Neural progenitor cell (in vitro differentiated cells): ENCODE results near the gene TUBAL3. TPM values are rescaled to one million over a fixed set of nuclear protein-coding genes. Genes with fewer than 3 reads are reported as not detected.

Source experiments
- DNase-seq: peaks from one replicate; pipeline ENCODE4 v3.0.0-alpha.2; 2016; ENCODE audit warnings: low spot score
- H2AFZ ChIP-seq: fragments of 200-600 bp; sonication (generic); replicated peaks from 2 replicates; pipeline ENCODE4 v1.6.1; 2016; ENCODE audit warnings: antibody characterized with exemption
- H3F3A ChIP-seq: fragments of 200-600 bp; sonication (generic); 2 replicates; pipeline ENCODE4 v1.6.1; 2016; ENCODE audit warnings: antibody characterized with exemption, low read depth
- H3K27ac ChIP-seq: fragments of 200-600 bp; sonication (generic); 2 replicates; pipeline ENCODE4 v1.5.1; 2016; ENCODE audit warnings: mild to moderate bottlenecking
- H3K27me3 ChIP-seq: fragments of 200-600 bp; sonication (generic); 2 replicates; pipeline ENCODE4 v1.6.1; 2016; ENCODE audit warnings: mild to moderate bottlenecking, moderate library complexity
- H3K36me3 ChIP-seq: fragments of 200-600 bp; sonication (generic); 2 replicates; pipeline ENCODE4 v1.5.1; 2016
- H3K4me1 ChIP-seq: fragments of 200-600 bp; sonication (generic); 2 replicates; pipeline ENCODE4 v1.6.1; 2016; ENCODE audit warnings: mixed run types
- H3K4me2 ChIP-seq: fragments of 200-600 bp; sonication (generic); 2 replicates; pipeline ENCODE4 v1.6.1; 2016
- H3K4me3 ChIP-seq: fragments of 200-600 bp; sonication (generic); 2 replicates; pipeline ENCODE4 v1.5.1; 2016
- H3K79me2 ChIP-seq: fragments of 200-600 bp; sonication (generic); 2 replicates; pipeline ENCODE4 v1.6.1; 2016; ENCODE audit warnings: low read depth
- H3K9ac ChIP-seq: fragments of 200-600 bp; sonication (generic); 2 replicates; pipeline ENCODE4 v1.6.1; 2016
- H3K9me3 ChIP-seq: fragments of 200-600 bp; sonication (generic); 2 replicates; pipeline ENCODE4 v1.5.1; 2016; ENCODE audit warnings: low read depth
- H4K20me1 ChIP-seq: fragments of 200-600 bp; sonication (generic); 2 replicates; pipeline ENCODE4 v1.6.1; 2016; ENCODE audit warnings: low read depth
- H3K27ac Mint-ChIP-seq: 3 replicates; pipeline ENCODE4 v1.8.0; 2021; ENCODE audit warnings: mixed read lengths
- H3K27me3 Mint-ChIP-seq: 2 replicates; pipeline ENCODE4 v1.8.0; 2022; ENCODE audit warnings: low read depth, mild to moderate bottlenecking, inconsistent platforms, moderate library complexity, mixed read lengths; ENCODE audit not compliant: insufficient read depth
- H3K36me3 Mint-ChIP-seq: 3 replicates; pipeline ENCODE4 v1.8.0; 2021; ENCODE audit warnings: mixed read lengths
- H3K4me1 Mint-ChIP-seq: 3 replicates; pipeline ENCODE4 v1.8.0; 2021; ENCODE audit warnings: mixed read lengths
- H3K4me3 Mint-ChIP-seq: 3 replicates; pipeline ENCODE4 v1.8.0; 2021; ENCODE audit warnings: mild to moderate bottlenecking, moderate library complexity, mixed read lengths
- H3K9me3 Mint-ChIP-seq: 3 replicates; pipeline ENCODE4 v1.8.0; 2020; ENCODE audit warnings: mixed read lengths
- CTCF ChIP-seq: fragments of 200-600 bp; sonication (generic); IDR thresholded peaks from 2 replicates; pipeline ENCODE4 v1.5.1; 2017; ENCODE audit warnings: antibody characterized with exemption, mild to moderate bottlenecking
- EZH2 ChIP-seq: fragments of 200-600 bp; sonication (generic); IDR thresholded peaks from 2 replicates; pipeline ENCODE4 v1.6.1; 2017; ENCODE audit warnings: antibody characterized with exemption, mild to moderate bottlenecking, moderate library complexity
- EZH2phosphoT487 ChIP-seq: fragments of 200-600 bp; sonication (generic); IDR thresholded peaks from 2 replicates; pipeline ENCODE4 v1.6.1; 2017; ENCODE audit warnings: antibody characterized with exemption
- total RNA-seq: library from RNA; depleted of rRNA; stranded (reverse); fragments of >200 nt; gene quantifications from 2 replicates; pipeline ENCODE4 v1.2.3, GENCODE V29; 2015; ENCODE audit warnings: low replicate concordance

The TUBAL3 gene
- total RNA-seq, 1 donor from 2014 or later = not detected

GRCh38 chr10:5423771-5424170 lies 19.1 kb upstream of the TUBAL3 start:
- peaks cover 5% of the 10 kb centered on the region for H3K9me3 ChIP-seq

GRCh38 chr10:5419466-5420094 lies 15.0 kb upstream of the TUBAL3 start:
- H3K9ac ChIP-seq = no peak overlapping the region
- H2AFZ ChIP-seq = no peak overlapping the region
- peaks cover 7% of the 10 kb centered on the region for H3K4me1 ChIP-seq
- peaks cover 66% of the 10 kb centered on the region for H3K9me3 Mint-ChIP-seq
- peaks cover 60% of the 10 kb centered on the region for H3K36me3 Mint-ChIP-seq
- no peak overlapping the region for H3K27ac Mint-ChIP-seq
- no peak overlapping the region for H3K4me3 ChIP-seq
- H3K4me2 ChIP-seq = no peak overlapping the region
- H4K20me1 ChIP-seq = peaks cover 17% of the 10 kb centered on the region
- H3K9me3 ChIP-seq = peaks cover 12% of the 10 kb centered on the region
- H3K4me1 Mint-ChIP-seq = peaks cover 3% of the 10 kb centered on the region
- no peak overlapping the region for H3K4me3 Mint-ChIP-seq
- no peaks in the 10 kb centered on the region for H3K27me3 ChIP-seq
- peaks cover 100% of the 10 kb centered on the region for H3K79me2 ChIP-seq
- H3K36me3 ChIP-seq = peaks cover 10% of the 10 kb centered on the region
- no peak overlapping the region for H3K27ac ChIP-seq
- H3K27me3 Mint-ChIP-seq = peaks cover 2% of the 10 kb centered on the region
- no peak for TF ChIP-seq EZH2
- no peak for TF ChIP-seq EZH2phosphoT487
- no peak for TF ChIP-seq CTCF
- no peaks in the 10 kb centered on the region for H3F3A ChIP-seq
- DNase-seq = no peak

More at GRCh38 chr10:5423771-5424170, 19.1 kb upstream of the TUBAL3 start:
- no peaks in the 10 kb centered on the region for H3K27me3 ChIP-seq
- no peak overlapping the region for H3K9ac ChIP-seq
- H4K20me1 ChIP-seq = peaks cover 27% of the 10 kb centered on the region
- Mint-ChIP-seq H3K27ac (no peak overlapping the region), H3K4me1 (peaks cover 13% of the 10 kb centered on the region), H3K36me3 (peaks cover 40% of the 10 kb centered on the region), H3K4me3 (no peak overlapping the region), H3K9me3 (peaks cover 35% of the 10 kb centered on the region), H3K27me3 (peaks cover 2% of the 10 kb centered on the region)
- H3F3A ChIP-seq = no peaks in the 10 kb centered on the region
- no peak for TF ChIP-seq EZH2phosphoT487
- no peak for TF ChIP-seq EZH2
- TF ChIP-seq CTCF = no peak
- no peak overlapping the region for H3K27ac ChIP-seq
- peaks cover 86% of the 10 kb centered on the region for H3K79me2 ChIP-seq
- H3K4me1 ChIP-seq = no peaks in the 10 kb centered on the region
- no peak for DNase-seq
- no peak overlapping the region for H3K4me2 ChIP-seq
- no peak overlapping the region for H2AFZ ChIP-seq
- H3K4me3 ChIP-seq = no peak overlapping the region
- peaks cover 4% of the 10 kb centered on the region for H3K36me3 ChIP-seq

- H3K27me3 ChIP-seq = no peaks in the 10 kb centered on the region
- Mint-ChIP-seq H3K4me3 (no peak overlapping the region), H3K4me1 (no peaks in the 10 kb centered on the region), H3K36me3 (peaks cover 60% of the 10 kb centered on the region), H3K27me3 (peaks cover 2% of the 10 kb centered on the region), H3K27ac (no peak overlapping the region), H3K9me3 (peaks cover 66% of the 10 kb centered on the region)
- peaks cover 12% of the 10 kb centered on the region for H3K9me3 ChIP-seq
- DNase-seq = no peak
- H2AFZ ChIP-seq = no peak overlapping the region
- H3K27ac ChIP-seq = no peak overlapping the region
- H4K20me1 ChIP-seq = peaks cover 21% of the 10 kb centered on the region
- H3K9ac ChIP-seq = no peak overlapping the region
- peaks cover 10% of the 10 kb centered on the region for H3K36me3 ChIP-seq
- no peaks in the 10 kb centered on the region for H3F3A ChIP-seq
- peaks cover 100% of the 10 kb centered on the region for H3K79me2 ChIP-seq
- H3K4me3 ChIP-seq = no peak overlapping the region
- no peak overlapping the region for H3K4me2 ChIP-seq
- TF ChIP-seq CTCF = no peak
- peaks cover 17% of the 10 kb centered on the region for H3K4me1 ChIP-seq
Observed at GRCh38 chr10:5418584-5418983, 14.0 kb upstream of the TUBAL3 start.
